H9 (cell line): ENCODE data around the gene EDDM13. TPM values are rescaled to one million over a fixed set of nuclear protein-coding genes. Genes with fewer than 3 reads are reported as not detected.
"Not testable (repeated sequence)": the region's sequence is repeated elsewhere in the genome, so short reads cannot be mapped to it uniquely, and the experiment has no call there.

Experiments
- DNase-seq: peaks from one replicate; pipeline ENCODE4 v3.0.0-alpha.2; 2017
- H2AFZ ChIP-seq: one replicate; pipeline ENCODE4 v1.6.1; 2013; ENCODE audit warnings: mild to moderate bottlenecking, low read length, control low read depth, moderate library complexity
- H2AK5ac ChIP-seq: 2 replicates; pipeline ENCODE4 v1.6.1; 2013; ENCODE audit warnings: low read length, control low read depth, mixed read lengths; ENCODE audit not compliant: insufficient read length
- H2BK120ac ChIP-seq: one replicate; pipeline ENCODE4 v1.6.1; 2013; ENCODE audit warnings: low read depth, mild to moderate bottlenecking, low read length, control low read depth, inconsistent platforms; ENCODE audit not compliant: poor library complexity, severe bottlenecking
- H2BK12ac ChIP-seq: 2 replicates; pipeline ENCODE4 v1.6.1; 2013; ENCODE audit warnings: low read length, control low read depth, mixed read lengths, low read depth; ENCODE audit not compliant: insufficient read length
- H2BK15ac ChIP-seq: 2 replicates; pipeline ENCODE4 v1.6.1; 2013; ENCODE audit warnings: low read depth, low read length, control low read depth
- H2BK20ac ChIP-seq: one replicate; pipeline ENCODE4 v1.6.1; 2013; ENCODE audit warnings: low read depth, mild to moderate bottlenecking, low read length, control low read depth, inconsistent platforms; ENCODE audit not compliant: poor library complexity, severe bottlenecking
- H2BK5ac ChIP-seq: 2 replicates; pipeline ENCODE4 v1.6.1; 2013; ENCODE audit warnings: low read length, control low read depth, mixed read lengths; ENCODE audit not compliant: insufficient read length
- H3K14ac ChIP-seq: 2 replicates; pipeline ENCODE4 v1.6.1; 2013; ENCODE audit warnings: low read length, control low read depth; ENCODE audit not compliant: insufficient read depth
- H3K18ac ChIP-seq: 2 replicates; pipeline ENCODE4 v1.6.1; 2013; ENCODE audit warnings: low read depth, mild to moderate bottlenecking, mixed read lengths, low read length, control low read depth; ENCODE audit not compliant: insufficient read length
- H3K23ac ChIP-seq: 2 replicates; pipeline ENCODE4 v1.6.1; 2013; ENCODE audit warnings: low read length, control low read depth, mixed read lengths, low read depth; ENCODE audit not compliant: insufficient read length
- H3K23me2 ChIP-seq: 2 replicates; pipeline ENCODE4 v1.6.1; 2013; ENCODE audit warnings: low read depth, mild to moderate bottlenecking, mixed read lengths, low read length, control low read depth; ENCODE audit not compliant: insufficient read length, poor library complexity, severe bottlenecking
- H3K27ac ChIP-seq: 2 replicates; pipeline ENCODE4 v1.5.1; 2013; ENCODE audit warnings: low read length, control low read depth, mixed read lengths, low read depth; ENCODE audit not compliant: insufficient read length
- H3K27me3 ChIP-seq: 2 replicates; pipeline ENCODE4 v1.6.1; 2013; ENCODE audit warnings: low read length, control low read depth, inconsistent platforms; ENCODE audit not compliant: insufficient read depth
- H3K4ac ChIP-seq: 2 replicates; pipeline ENCODE4 v1.6.1; 2013; ENCODE audit warnings: low read depth, mild to moderate bottlenecking, control low read depth, inconsistent platforms, low read length, moderate library complexity
- H3K4me1 ChIP-seq: 2 replicates; pipeline ENCODE4 v1.6.1; 2013; ENCODE audit warnings: low read length, control low read depth, inconsistent platforms; ENCODE audit not compliant: insufficient read depth
- H3K4me2 ChIP-seq: 2 replicates; pipeline ENCODE4 v1.6.1; 2013; ENCODE audit warnings: low read length, control low read depth, mixed read lengths; ENCODE audit not compliant: insufficient read length, insufficient read depth
- H3K56ac ChIP-seq: 2 replicates; pipeline ENCODE4 v1.6.1; 2013; ENCODE audit warnings: low read depth, mild to moderate bottlenecking, mixed read lengths, low read length, control low read depth; ENCODE audit not compliant: insufficient read length
- H3K79me1 ChIP-seq: 2 replicates; pipeline ENCODE4 v1.6.1; 2013; ENCODE audit warnings: low read depth, mild to moderate bottlenecking, moderate library complexity, low read length, control low read depth, inconsistent platforms; ENCODE audit not compliant: insufficient read depth, poor library complexity, severe bottlenecking
- H3K79me2 ChIP-seq: 2 replicates; pipeline ENCODE4 v1.6.1; 2013; ENCODE audit warnings: low read length, control low read depth, inconsistent platforms; ENCODE audit not compliant: insufficient read depth
- H3K9ac ChIP-seq: 2 replicates; pipeline ENCODE4 v1.6.1; 2013; ENCODE audit warnings: low read length, control low read depth, mixed read lengths; ENCODE audit not compliant: insufficient read length; ENCODE audit errors: extremely low read depth
- H3K9me3 ChIP-seq: one replicate; pipeline ENCODE4 v1.6.1; 2013; ENCODE audit warnings: low read depth, low read length, inconsistent platforms; ENCODE audit not compliant: control insufficient read depth
- H3T11ph ChIP-seq: one replicate; pipeline ENCODE4 v1.6.1; 2013; ENCODE audit warnings: mild to moderate bottlenecking, low read length, control low read depth, inconsistent platforms
- H4K20me1 ChIP-seq: one replicate; pipeline ENCODE4 v1.6.1; 2013; ENCODE audit not compliant: control insufficient read depth, insufficient read length, insufficient read depth
- H4K5ac ChIP-seq: 2 replicates; pipeline ENCODE4 v1.6.1; 2013; ENCODE audit warnings: low read depth, mild to moderate bottlenecking, mixed read lengths, low read length, control low read depth; ENCODE audit not compliant: insufficient read length
- H4K8ac ChIP-seq: replicated peaks from 2 replicates; pipeline ENCODE4 v1.6.1; 2013; ENCODE audit warnings: low read length, control low read depth, mixed read lengths, low read depth; ENCODE audit not compliant: insufficient read length
- H4K91ac ChIP-seq: 2 replicates; pipeline ENCODE4 v1.6.1; 2013; ENCODE audit warnings: low read depth, mild to moderate bottlenecking, moderate library complexity, mixed read lengths, low read length, control low read depth; ENCODE audit not compliant: insufficient read length
- H3K27ac Mint-ChIP-seq, 3 experiments: 2 replicates in 2 of 3; 3 replicates in 1 of 3; pipeline ENCODE4 v1.8.0; 2020 to 2021; ENCODE audit warnings: mixed read lengths in 3 of 3, mild to moderate bottlenecking in 1 of 3, moderate library complexity in 1 of 3
- H3K27me3 Mint-ChIP-seq: 2 replicates; pipeline ENCODE4 v1.8.0; 2021; ENCODE audit warnings: low read depth, mild to moderate bottlenecking, moderate library complexity, mixed read lengths
- H3K36me3 Mint-ChIP-seq, 3 experiments: 2 replicates in 2 of 3; 3 replicates in 1 of 3; pipeline ENCODE4 v1.8.0; 2020 to 2021; ENCODE audit warnings: low read depth in 3 of 3, mixed read lengths in 3 of 3; ENCODE audit not compliant: insufficient read depth in 1 of 3
- H3K4me1 Mint-ChIP-seq, 2 experiments: 2 replicates each; pipeline ENCODE4 v1.8.0; 2020; ENCODE audit warnings: mixed read lengths in 2 of 2
- H3K4me3 Mint-ChIP-seq, 2 experiments: 2 replicates in 1 of 2; 3 replicates in 1 of 2; pipeline ENCODE4 v1.8.0; 2020 to 2021; ENCODE audit warnings: mild to moderate bottlenecking in 2 of 2, mixed read lengths in 2 of 2, moderate library complexity in 1 of 2
- H3K9me3 Mint-ChIP-seq, 2 experiments: 2 replicates in 1 of 2; 3 replicates in 1 of 2; pipeline ENCODE4 v1.8.0; 2020; ENCODE audit warnings: mild to moderate bottlenecking in 2 of 2, mixed read lengths in 2 of 2, moderate library complexity in 1 of 2
- WGBS: extraction: QIAGEN DNeasy Blood & Tissue Kit; methylation state at CpG from one replicate; pipeline ENCODE4 v1.1.7; 2013; ENCODE audit warnings: missing lambda C conversion rate, low lambda C conversion rate, mixed read lengths; ENCODE audit not compliant: insufficient read length; ENCODE audit errors: extremely low coverage; 5-methylcytosine and 5-hydroxymethylcytosine counted together
- total RNA-seq: library from RNA; stranded (reverse); gene quantifications from 2 replicates; pipeline ENCODE4 v1.2.1, GENCODE V29; 2021

The EDDM13 gene
- total RNA-seq, 1 experiment from 2014 or later: not detected

DNA sequence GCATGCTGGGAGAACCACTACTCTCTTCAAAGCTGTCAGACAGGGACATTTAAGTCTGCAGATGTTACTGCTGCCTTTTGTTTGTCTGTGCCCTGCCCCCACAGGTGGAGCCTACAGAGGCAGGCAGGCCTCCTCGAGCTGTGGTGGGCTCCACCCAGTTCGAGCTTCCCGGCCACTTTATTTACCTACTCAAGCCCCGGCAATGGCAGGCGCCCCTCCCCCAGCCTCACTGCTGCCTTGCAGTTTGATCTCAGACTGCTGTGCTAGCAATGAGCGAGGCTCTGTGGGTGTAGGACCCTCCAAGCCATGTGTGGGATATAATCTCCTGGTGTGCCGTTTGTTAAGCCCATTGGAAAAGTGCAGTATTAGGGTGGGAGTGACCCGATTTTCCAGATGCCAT, 64.5 kb downstream of the EDDM13 start:
- H2AK5ac ChIP-seq, H3K27me3 Mint-ChIP-seq, H4K20me1 ChIP-seq, H3K79me1 ChIP-seq, H3K4me3 Mint-ChIP-seq, H3K27me3 ChIP-seq, H4K91ac ChIP-seq, H3K79me2 ChIP-seq, H3T11ph ChIP-seq, H3K4ac ChIP-seq, H3K4me1 ChIP-seq, H2BK5ac ChIP-seq, H3K18ac ChIP-seq, H2BK20ac ChIP-seq, H4K5ac ChIP-seq, DNase-seq, H3K23me2 ChIP-seq, H3K4me1 Mint-ChIP-seq, H3K9ac ChIP-seq, H2BK15ac ChIP-seq, H3K23ac ChIP-seq, H2BK120ac ChIP-seq, H4K8ac ChIP-seq, H3K27ac Mint-ChIP-seq, H3K4me2 ChIP-seq, H2AFZ ChIP-seq, H3K56ac ChIP-seq, H3K14ac ChIP-seq, H3K27ac ChIP-seq, H2BK12ac ChIP-seq: not testable (repeated sequence)
- H3K9me3 Mint-ChIP-seq: peaks cover 69 to 79% of the 10 kb centered on the region in 2 experiments
- no CpG with 5 or more reads among the region's 8 CpGs for WGBS
- H3K36me3 Mint-ChIP-seq: peaks cover 8 to 17% (median 11%) of the 10 kb centered on the region in 3 experiments; a peak in 6 of 7 replicates
- H3K9me3 ChIP-seq: peaks cover 43% of the 10 kb centered on the region

DNA sequence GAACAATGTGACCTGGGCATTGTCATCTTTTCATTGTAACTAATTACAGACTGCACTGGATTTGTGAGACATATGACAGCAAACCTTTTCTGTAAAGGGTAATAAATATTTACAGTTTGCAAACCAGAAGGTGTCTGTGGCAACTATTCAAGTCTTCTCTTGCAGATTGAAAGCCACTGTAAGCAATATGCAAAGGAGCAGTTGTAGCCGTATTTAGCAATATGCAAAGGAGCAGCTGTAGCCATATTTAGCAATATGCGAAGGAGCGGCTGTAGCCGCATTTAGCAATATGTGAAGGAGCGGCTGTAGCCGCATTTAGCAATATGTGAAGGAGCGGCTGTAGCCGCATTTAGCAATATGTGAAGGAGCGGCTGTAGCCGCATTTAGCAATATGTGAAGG, 66.5 kb downstream of the EDDM13 start:
- Mint-ChIP-seq H3K9me3 (peaks cover 71 to 80% of the 10 kb centered on the region in 2 experiments), H3K36me3 (peaks cover 17 to 29% (median 24%) of the 10 kb centered on the region in 3 experiments; a peak in 6 of 7 replicates)
- peaks cover 50% of the 10 kb centered on the region for H3K9me3 ChIP-seq
- not testable (repeated sequence) for H3K4me3 Mint-ChIP-seq, H2BK12ac ChIP-seq, H3K4ac ChIP-seq, H4K8ac ChIP-seq, H4K20me1 ChIP-seq, H2BK5ac ChIP-seq, H2AK5ac ChIP-seq, H3K23ac ChIP-seq, DNase-seq, H3K4me2 ChIP-seq, H3K18ac ChIP-seq, H2AFZ ChIP-seq, H2BK20ac ChIP-seq, H2BK120ac ChIP-seq, H3K4me1 Mint-ChIP-seq, H3K4me1 ChIP-seq, H3T11ph ChIP-seq, H3K27me3 Mint-ChIP-seq, H3K23me2 ChIP-seq, H3K79me1 ChIP-seq, H3K27me3 ChIP-seq, H3K14ac ChIP-seq, H4K5ac ChIP-seq, H2BK15ac ChIP-seq, H3K79me2 ChIP-seq, H3K56ac ChIP-seq, H3K27ac Mint-ChIP-seq, H3K9ac ChIP-seq, H4K91ac ChIP-seq, H3K27ac ChIP-seq
- WGBS: no CpG with 5 or more reads among the region's 10 CpGs
